ENCODE results near the gene RBMY1A1.
"Not testable (repeated sequence)": the region's sequence is repeated elsewhere in the genome, so short reads cannot be mapped to it uniquely, and the experiment has no call there.

The RBMY1A1 gene

GRCh38 chrY:21534579-21534978 is at the start of gene RBMY1A1:
Gene RBMY1A1 (plus strand): TSS chrY:21534879. CDS start chrY:21536892, 2,013 bp downstream.
- not testable (repeated sequence) for DNase-seq

DNA sequence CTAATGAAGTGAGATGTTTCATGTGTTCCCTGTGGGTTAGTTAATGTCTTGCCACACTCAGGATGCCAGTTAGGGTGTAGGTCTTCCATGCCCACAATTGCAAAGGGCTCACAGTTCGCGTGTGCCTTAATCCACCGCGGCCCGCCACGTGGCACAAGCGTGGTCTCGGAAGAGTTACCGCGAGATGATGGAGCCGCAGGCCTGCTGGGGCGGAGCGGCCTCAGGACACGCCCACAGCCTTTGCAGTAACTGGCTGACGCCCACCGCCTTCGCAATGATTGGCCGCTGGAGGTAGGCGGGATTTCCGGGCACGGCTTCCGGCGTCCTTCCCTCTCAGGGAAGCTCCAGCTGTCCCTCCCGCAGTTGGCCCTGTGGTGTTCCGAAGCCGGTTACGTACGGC is 23.6 kb upstream of the RBMY1A1 start, which contains the start of gene RBMY1B:
TSS of gene RBMY1B (plus strand) at position 301 of the 400 bp plus-strand sequence. CDS start 2,013 bp downstream, outside the sequence.
- DNase-seq = not testable (repeated sequence)

DNA sequence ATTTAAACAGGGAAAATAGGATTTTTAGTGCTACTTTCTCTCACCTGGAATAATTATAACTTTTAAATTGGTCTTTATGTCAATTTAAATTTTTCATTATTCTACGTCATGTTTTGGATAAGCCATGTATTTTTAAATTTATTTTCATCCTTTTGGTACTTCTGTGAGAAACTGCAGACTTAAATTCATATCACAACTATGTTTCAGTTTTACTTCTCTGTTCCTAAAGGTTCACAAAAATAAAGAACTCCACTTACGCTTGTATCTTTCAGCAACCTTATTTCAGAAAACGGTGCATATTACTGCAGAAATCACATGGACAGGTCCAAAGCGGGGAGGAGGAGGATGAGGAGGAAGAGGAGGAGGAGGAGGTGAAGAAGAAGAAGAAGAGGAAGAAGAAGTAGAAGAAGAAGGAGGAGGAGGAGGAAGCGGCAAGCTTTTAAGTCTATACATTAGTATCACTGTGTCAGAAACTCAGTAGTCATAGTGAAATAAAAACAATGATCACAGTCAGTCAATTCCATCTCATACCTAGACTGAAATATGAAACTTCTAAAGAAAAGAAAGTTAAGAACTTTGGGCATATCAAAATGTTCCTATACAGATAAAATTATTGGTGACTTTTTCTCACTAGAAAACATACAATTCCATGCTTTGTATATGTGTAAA is 24.8 kb downstream of the RBMY1A1 start:
- not testable (repeated sequence) for DNase-seq

- no peak for DNase-seq
Observed at GRCh38 chrY:21585449-21585848, 50.8 kb downstream of the RBMY1A1 start.

GRCh38 chrY:21586454-21586853 is 51.8 kb downstream of the RBMY1A1 start:
- not testable (repeated sequence) for DNase-seq

DNA sequence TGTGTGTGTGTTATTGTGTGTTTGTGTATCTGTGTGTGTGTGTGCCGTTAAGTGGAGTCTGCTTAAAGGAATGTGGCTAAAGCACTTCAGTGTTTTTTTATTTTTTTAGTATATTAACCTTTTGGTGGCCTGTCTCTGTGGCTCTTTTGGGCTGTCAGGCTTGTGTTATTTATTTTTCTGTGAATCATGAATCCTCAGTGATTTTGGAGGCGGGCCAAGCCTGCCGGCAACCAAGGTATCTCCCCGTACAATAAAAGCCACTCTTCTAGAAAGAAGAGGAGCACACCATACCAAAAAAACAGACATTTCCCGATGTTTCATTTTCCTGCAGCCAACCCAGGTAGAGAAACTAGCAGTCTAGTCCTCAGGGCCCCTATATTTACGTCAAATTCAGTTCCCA is 57.4 kb downstream of the RBMY1A1 start:
- DNase-seq = no peak

DNA sequence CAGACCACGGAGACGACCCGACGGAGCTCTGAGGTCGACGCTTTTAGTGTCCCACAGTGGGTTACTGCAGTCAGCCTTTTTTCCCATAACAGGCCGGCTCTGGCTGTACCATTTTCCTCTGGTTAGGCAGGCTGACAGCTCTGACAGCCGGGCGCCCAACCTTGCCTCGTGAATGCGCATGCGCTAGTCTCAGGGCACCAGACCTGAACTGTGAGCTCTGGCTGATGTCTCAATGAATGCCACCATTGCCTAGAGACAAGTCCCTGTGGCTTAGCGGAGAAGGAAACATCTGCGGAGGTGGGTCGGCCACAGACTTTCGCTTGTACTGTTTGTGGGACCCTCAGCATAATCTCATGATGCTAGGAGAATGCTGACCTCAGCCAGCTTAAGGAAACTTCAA is 61.6 kb downstream of the RBMY1A1 start:
- not testable (repeated sequence) for DNase-seq

Measured in retina (tissue), 1 donor.